ENCODE results near the gene TMEM121B.

TMEM121B gene

GRCh38 chr22:17138513-17138912 is 17.4 kb upstream of the TMEM121B start:
- DNase-seq (ENCODE audit: low read depth in 3 of 3, low spot score in 1 of 3): no peak

DNA sequence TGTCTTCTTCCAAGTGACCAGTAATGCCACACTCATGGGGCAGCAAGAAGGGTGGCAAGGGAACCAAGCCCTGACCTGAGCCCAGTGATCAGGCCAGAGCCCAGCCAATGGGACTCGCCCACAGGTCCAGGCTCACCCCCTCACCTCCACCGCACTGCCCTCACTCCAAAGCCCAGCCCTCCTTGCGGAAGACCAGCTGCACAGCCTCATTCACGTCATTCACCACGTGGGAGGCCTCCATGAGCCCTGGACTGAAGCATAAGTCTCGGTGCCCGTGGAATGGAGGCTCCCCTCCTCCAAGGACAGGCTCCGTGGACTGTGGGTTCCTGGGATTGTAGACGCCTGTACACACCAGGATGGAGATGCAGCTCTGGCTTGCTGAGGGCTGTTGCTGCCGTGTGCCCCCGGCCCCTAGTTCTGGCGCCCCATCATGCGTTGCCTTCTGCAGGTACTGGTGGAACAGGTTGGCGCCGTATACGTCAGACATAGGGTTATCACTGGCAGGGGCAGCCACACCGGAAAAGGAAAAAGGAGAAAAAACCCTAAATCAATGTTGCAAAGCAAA is 16.8 kb upstream of the TMEM121B start:
- DNase-seq (ENCODE audit: low read depth in 3 of 3, low spot score in 1 of 3): no peak

DNA sequence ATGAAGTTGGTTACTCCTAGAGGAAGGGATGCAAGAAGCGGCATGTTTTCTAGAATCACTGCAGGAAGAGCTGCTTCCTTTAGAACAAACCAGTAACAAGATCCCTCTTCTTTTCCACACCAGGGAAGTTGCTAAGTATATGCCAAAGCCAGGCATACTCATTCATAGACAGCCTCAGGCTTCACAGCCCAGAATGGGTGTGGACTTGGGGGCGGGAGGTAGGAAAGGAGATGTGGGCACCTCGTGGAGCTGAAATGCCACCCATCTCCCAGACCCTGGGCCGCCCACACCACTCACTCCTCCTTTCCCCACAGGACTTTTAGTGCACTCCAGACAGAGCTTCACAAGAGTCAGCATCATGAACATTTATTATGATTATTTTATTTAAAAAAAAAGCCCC is 16.0 kb upstream of the TMEM121B start:
- DNase-seq (ENCODE audit: low read depth in 3 of 3, low spot score in 1 of 3): no peak

DNA sequence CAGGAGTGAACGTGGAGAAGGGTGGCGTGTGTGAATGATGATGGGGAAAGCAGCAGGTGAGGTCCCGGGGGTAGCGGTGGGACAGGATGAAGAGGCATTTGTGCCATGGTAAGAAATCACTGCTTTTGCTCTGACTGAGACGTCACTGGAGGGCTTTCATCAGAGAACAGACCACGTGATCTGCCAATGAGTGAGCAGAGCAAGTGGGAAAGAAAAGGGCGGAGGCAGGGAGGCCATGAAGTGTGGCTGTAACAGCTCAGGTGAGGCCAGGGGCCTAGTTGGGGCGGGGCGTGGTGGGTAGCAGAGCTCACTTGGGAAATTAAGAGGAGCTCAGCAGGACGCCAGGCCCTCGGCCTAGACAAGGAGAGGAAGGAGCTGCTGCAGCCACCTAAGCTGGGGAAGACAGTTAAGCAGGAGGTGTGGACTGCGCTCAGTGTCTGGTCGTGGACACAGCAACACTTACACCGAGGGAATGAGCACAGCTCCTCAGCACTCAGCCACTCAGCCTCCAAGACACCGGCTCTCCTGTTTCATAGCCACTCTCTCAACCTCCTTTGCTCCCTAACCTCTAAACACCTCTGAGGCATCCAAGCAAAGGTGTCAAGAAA is 14.1 kb upstream of the TMEM121B start:
- DNase-seq (ENCODE audit: low read depth in 3 of 3, low spot score in 1 of 3): no peak

- DNase-seq (ENCODE audit: low read depth in 3 of 3, low spot score in 1 of 3): no peak
Measured at GRCh38 chr22:17133137-17133536, 12.0 kb upstream of the TMEM121B start.

- no peak for DNase-seq (ENCODE audit: low read depth in 3 of 3, low spot score in 1 of 3)
Measured at GRCh38 chr22:17132112-17132511, 11.0 kb upstream of the TMEM121B start.

DNA sequence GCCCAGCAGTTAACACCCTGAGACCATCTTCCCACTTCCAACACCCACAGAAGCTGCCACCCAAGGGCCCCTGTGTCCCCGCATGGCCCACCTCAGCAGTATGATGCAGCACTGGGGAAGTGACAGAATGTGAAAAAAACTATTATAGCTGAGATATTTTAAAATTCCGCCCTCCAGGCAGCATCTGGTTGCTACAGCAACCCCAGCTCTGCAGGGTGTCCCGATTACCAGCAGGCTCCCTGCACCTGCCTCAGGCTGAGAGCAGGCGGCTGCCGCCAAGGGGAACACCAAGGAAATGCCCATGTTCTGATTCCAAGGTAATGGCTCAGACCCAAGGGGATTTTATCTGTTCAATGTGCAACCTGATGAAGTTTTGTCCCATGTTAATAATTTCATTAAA is 10.5 kb upstream of the TMEM121B start:
- no peak for DNase-seq (ENCODE audit: low read depth in 3 of 3, low spot score in 1 of 3)

- no peak for DNase-seq (ENCODE audit: low read depth in 3 of 3, low spot score in 1 of 3)
Measured at GRCh38 chr22:17130199-17130598, 9.0 kb upstream of the TMEM121B start.

DNA sequence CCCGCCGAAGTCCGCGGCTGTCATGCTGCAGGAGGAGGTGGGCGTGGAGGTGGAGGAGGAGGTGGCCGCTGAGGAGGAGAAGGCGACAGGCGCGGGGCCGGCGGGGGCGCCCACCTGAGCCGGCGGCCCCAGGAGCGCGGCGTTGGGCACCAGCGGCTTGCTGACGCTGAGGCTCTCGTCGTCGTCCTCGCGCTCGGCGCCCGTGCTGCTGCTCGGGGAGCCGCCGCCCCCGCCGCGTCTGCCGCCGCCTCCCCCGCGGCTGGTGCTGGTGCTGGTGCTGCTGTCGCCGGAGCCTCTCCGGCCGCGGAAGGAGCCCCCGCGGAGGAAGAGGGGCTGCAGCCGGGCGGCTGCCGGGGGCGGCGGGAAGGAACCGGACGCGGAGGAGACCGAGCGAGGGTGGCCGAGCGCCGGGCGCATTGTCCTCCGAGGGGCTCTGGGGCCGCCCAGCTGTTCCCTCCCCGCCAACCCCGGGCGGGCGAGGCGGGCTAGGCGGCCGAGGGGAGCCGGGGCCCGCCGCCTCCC is 388 bp downstream of the TMEM121B start:
- DNase-seq (ENCODE audit: low read depth in 3 of 3, low spot score in 1 of 3): no peak

DNA sequence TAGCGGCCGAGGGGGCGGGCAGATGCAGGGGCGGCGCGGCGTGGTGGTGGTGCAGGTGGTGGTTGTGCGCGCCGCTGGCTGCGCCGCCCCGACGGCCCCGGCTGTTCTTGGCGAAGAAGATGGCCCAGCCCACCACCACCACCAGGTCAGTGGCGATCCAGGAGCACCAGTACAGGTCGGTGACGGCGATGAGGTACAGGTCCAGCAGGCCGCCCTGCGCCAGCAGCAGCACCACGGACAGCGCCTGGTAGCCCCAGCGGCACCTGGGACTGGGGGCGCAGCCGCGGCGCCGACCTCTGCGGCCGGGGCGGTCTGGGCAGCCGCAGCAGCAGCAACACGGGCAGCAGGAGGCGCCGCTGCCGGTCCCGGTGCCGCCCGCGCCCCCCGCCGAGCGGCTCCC is 879 bp downstream of the TMEM121B start:
- DNase-seq (ENCODE audit: low read depth in 3 of 3, low spot score in 1 of 3): peak in 1 of 3 donors; percentile 39

GRCh38 chr22:17119481-17120202 is 1.5 kb downstream of the TMEM121B start:
- no peak for DNase-seq (ENCODE audit: low read depth in 3 of 3, low spot score in 1 of 3)

- no peak for DNase-seq (ENCODE audit: low read depth in 3 of 3, low spot score in 1 of 3)
Measured at GRCh38 chr22:17118342-17118741, 2.8 kb downstream of the TMEM121B start.

GRCh38 chr22:17117890-17118289 is 3.3 kb downstream of the TMEM121B start:
- DNase-seq (ENCODE audit: low read depth in 3 of 3, low spot score in 1 of 3): no peak

GRCh38 chr22:17117400-17117799 is 3.8 kb downstream of the TMEM121B start:
- no peak for DNase-seq (ENCODE audit: low read depth in 3 of 3, low spot score in 1 of 3)

DNA sequence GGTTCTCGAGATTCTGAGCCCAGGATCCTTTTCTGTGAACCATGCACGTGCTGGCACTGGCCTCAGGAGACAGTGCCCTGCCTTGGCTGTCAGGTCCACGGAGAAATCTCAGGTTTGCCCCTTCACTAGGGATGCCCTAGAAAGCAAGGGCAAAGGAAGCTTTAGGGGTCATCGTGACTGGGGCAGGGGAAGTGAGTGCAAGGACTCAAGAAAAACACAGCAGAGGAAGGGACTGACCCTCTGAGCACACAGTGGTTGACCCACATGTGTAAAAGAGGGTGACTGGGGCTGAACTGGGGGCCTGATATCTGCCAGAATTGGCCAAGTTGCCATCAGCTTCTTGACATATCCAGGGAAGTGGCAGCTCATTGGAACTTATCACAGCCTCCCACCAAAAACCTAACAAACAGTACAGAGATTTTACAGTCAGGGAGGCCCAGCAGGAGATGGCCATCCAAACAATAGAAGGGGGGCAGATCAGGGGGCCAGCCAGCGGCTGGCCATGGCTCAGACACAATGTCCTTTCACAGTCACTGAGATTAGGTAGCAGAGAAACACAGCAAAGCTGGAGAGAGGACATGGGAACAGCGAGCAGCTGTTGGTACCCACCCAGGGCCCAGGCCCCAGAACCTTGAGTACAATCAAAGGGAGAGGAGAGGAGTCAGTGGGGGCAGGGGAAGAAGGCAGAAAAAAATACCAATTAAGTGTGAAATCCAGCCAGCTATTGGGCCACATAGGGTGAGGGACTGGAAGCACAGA is 4.4 kb downstream of the TMEM121B start:
- no peak for DNase-seq (ENCODE audit: low read depth in 3 of 3, low spot score in 1 of 3)

DNA sequence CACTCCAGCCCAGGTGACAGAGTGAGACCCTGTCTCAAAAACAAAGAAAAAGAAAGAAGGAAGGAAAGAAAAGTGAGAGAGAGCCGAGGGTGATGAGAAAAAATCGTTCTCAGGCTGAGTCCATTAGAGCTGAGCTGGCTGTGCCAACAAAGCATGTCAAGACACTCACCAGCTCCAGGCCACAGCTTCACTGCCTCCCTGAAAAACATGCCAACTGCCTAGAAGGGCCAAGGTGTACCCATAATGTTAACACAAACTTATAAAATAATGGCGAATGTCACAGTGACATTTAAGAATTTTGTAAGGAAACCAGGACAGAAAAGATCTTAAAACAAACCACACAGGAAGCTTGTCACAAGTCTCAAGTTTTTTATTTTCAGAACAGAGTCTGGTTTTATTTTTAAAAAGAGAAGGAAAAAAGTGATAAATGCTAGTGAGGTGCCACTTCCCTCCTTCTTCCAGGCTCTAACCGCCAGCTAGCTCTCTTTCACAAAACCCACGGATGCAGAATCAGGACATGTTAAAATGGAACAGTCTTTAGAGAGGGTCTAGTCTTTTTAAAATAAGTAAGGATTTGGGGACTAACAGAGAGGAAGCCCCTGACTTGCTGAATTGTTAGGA is 5.1 kb downstream of the TMEM121B start:
- DNase-seq (ENCODE audit: low read depth in 3 of 3, low spot score in 1 of 3): no peak

DNA sequence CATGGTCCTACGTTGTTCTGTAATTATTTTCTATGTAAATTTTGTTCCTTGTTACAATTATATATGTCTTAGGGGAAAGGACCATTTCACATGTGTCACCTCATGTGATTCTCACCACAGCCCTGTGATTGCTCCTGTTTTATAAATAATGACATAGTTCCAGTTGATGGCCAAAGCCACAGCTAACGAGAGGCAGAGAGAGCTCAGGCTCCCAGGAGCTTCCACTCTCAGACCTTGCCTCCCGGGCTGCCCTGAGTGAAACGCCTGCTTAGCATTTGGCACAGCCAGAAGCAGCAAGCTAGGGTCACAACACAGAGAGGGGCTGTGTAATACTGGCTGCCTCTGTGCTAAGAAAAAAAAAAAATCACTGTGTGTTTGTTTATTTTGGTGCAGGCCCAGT is 5.9 kb downstream of the TMEM121B start:
- DNase-seq (ENCODE audit: low read depth in 3 of 3, low spot score in 1 of 3): no peak

DNA sequence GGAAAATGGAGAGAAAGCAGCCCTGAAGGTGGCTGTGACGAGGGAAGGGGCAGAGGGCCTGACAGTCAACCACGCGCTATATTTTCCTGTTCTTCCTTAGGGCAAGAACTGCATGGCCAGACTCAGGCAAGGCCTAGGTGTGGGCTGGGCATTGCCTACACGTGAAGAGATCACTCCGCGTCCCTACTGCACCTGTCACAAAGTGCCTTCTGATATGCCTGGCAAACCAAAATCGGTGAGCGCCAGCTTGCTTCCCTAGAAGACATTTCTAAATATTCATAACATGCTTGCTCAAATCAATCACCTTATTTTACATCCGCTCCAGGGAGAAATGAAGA is 6.3 kb downstream of the TMEM121B start:
- DNase-seq (ENCODE audit: low read depth in 3 of 3, low spot score in 1 of 3): no peak

- no peak for DNase-seq (ENCODE audit: low read depth in 3 of 3, low spot score in 1 of 3)
Measured at GRCh38 chr22:17114173-17114897, 6.8 kb downstream of the TMEM121B start.

GRCh38 chr22:17113600-17113999 is 7.6 kb downstream of the TMEM121B start:
- DNase-seq (ENCODE audit: low read depth in 3 of 3, low spot score in 1 of 3): no peak

Data from stimulated activated CD4-positive, alpha-beta T cell treated with anti-CD3 and anti-CD28 coated beads, TNF-alpha, amount 100 ng/mL, for 1 hour (primary cell).